Limb (tissue), 2 donors: ENCODE results near the gene UBL3.

ENCODE experiments used
- DNase-seq, 2 donors: peaks; one replicate each; pipeline ENCODE4 v3.0.0-alpha.2; 2016; ENCODE audit errors: extremely low spot score in 2 of 2

UBL3 gene, protein sequence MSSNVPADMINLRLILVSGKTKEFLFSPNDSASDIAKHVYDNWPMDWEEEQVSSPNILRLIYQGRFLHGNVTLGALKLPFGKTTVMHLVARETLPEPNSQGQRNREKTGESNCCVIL

DNA sequence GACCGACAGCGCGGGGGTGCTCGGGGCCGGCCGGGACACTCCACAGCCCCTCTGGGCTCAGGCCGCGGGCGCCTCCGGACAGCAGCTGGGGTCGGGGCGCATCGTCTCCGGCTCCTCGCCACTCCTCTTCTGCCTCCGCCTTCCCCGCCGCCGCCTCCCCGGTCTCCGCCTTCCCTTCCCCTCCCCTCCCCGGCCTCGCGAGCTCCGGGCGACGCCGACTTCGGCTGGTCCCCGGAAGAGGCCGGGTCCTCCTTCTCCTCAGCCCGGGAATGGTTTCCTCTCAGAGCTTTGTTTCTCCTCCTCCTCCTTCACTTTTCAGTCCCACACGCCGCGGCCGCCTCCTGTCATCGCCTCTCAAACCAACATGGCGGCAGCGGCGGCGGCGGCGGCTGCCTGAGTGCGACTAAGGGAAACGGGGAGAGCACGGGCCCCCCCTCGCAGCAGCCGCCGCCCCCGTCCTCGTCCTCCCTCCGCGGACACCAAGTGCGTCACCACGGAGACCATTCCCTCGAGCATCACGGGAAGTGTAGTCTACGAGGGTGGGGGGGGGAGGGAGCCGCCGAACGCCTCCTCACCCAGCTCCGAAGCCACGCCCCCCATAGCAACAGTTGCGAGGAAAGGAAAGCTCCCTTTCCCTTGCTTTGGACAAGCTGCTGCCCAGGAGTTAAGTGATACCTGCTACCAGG is at the start of gene UBL3:
TSS of gene UBL3 (minus strand) at position 405 of the 686 bp plus-strand sequence. CDS start 1,079 bp downstream, outside the sequence.
- DNase-seq: peak; percentile 96 to 99

DNA sequence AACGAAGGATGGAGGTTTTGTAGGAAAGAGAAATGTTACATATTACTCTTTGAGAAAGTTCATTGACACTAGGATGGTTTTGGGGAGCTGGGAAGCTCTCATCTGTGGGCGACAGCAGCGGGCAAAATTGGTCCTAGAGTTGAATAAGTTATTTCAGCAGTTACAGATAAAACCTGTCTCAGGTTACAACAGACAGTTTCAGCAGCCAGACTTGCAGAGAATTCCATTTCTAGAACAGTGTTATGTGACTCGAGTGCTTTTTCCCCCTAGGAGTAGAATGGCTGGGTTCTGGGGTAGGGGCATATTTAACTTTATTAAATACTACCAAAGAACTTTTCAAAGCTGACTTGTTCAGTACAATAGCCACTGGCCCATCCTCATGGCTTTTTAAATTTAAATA is 46.7 kb upstream of the UBL3 start:
- DNase-seq: no peak

DNA sequence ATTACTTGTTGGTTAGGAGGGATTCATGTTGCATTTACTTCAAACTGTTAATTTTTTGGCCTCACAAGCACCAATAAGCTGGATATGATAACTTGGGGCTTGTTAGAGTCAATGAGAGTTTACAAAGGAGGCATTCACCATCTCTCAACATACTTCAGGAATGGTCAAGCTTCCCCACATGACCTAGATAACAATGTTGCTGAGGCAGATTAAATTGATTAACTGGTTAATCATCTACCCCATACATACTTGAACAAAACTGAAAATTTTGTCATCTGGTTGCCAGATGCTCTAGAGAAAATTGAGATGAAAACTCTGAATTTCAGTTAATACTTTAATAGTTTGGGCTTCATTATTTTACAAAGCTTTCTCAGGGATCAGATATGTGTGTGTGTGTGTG is 43.0 kb upstream of the UBL3 start:
- no peak for DNase-seq

DNA sequence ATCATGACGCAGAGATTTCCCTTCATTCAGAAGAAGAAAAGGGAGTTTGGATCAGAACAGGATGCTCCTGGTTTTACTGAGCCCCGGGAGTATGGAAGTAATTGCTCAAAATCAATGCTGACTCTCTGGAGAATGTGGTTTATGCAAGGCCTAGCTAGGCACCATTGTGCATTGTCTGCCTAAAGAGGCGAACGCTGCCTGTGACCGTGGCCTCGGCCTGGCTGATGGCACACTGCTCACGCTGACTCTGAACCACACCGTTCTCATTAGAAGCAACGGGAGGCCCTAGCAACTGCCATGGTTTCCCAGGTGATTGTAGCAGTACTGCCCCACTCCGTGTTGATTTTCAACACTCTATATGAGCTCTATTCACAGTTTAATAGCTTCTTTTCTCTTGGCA is 41.7 kb upstream of the UBL3 start:
- no peak for DNase-seq

DNA sequence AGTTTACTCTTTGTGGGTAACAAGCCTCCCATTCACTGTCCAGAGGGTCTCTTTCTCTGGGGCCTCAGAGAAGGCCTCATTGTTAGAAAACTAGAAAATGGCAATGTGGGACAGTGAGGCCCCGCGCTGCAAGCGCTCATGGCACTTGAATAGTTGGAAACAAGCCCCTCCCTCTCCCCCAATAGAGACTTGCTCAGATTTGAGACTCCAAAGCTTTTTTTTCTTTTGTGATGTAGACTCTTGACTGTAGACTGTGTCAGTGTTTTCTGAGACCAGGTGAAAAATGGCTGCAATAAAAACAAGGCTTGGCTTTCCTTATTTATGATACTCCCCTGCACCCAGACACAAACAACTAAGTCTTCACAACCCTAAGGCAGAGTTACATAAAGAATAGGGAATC is 38.7 kb upstream of the UBL3 start:
- DNase-seq: no peak

DNA sequence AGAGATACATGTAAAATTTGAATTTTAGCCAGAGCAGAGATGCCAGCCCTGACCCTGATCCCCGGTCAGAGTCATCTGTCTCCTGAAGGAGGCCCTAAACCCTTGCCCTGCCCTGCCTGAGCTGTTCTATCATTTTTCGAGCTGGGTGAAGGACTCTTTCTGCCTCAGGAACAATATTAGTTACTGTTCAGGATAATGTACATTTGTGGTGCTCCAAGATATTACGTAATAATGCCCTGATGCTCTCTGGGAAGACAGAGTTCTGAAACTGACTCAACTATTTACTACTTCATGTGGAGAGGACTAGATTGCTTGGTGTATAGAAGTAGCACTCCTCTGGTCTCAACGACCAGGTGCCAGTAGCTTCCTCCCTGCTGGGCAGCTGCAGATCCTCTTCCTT is 37.9 kb upstream of the UBL3 start:
- no peak for DNase-seq

DNA sequence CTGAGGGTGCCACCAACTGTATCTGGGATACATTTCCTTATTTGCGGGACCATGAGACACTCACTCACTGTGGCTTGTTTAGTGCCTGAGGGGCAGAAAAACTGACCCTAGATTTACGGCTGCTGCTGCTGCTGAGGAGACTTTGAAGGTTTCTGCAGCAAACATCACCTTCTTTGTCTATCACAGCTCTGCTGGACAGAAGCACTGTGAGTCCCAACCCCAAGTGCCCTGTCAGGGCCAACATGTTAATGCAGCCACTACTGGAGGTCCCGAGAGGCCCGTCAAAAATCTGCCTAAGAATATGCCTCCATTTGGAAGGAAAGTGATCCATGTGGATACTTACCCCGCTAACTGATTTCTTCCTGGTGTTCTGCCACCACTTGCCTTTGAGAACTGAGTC is 37.3 kb upstream of the UBL3 start:
- DNase-seq: no peak

DNA sequence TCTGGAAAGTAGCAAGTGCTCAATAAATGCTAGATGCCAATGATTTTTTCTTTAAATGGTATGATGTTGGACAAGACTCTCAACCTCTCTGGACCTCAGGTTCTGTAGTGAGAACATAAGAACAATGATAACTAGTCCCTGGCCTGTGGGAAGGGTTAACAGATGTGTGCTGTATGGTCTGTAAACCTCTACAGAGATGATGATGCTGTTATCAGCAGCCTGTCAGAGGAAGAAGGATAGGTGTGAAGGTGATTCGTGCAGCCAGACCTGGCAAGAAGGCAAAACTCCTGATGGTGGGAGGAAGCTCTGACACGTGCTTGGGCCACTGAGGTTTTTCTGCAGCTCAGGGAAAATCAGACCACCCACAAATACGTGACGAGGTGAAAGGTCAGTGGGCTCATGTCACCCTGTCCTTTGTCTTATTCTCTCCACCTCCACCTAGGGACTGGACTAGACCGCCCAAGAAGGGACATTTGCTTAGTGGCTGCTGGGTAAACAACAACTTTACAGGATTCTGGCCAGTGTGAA is 36.7 kb upstream of the UBL3 start:
- DNase-seq: no peak

DNA sequence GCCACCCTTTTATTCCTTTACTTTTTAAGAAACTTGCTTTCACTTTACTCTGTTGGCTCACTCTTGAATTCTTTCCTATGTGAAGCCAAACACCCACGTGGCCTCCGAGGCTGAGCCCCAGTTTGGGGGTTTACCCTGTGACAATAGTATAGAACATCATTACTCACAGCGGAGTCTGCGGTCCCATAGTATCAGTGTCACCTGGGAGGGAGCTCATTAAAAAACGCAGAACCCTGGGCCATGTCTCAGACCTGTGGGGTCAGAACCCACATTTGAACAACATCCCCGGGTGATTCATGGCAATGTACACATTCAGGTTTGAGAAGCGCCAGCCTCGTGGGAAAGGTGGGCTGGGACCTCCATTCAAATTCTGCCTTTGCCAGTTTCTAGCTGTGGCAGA is 36.0 kb upstream of the UBL3 start:
- DNase-seq: no peak

DNA sequence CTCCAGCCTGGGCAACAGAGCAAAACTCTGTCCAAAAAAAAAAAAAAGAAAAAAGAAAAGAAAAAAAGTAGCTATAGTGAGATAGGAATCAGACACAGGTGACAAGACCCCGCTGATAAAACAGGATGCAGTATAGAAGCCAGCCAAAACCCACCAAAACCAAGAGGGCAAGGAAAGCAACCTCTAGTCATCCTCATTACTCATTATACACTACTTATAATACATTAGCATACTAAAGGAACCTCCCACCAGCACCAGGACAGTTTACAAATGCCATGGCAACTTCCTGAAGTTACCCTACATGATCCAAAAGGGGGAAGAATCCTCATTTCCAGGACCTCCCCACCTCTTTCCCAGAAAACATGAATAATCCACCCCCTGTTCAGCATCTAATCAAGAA is 35.6 kb upstream of the UBL3 start:
- DNase-seq: no peak

DNA sequence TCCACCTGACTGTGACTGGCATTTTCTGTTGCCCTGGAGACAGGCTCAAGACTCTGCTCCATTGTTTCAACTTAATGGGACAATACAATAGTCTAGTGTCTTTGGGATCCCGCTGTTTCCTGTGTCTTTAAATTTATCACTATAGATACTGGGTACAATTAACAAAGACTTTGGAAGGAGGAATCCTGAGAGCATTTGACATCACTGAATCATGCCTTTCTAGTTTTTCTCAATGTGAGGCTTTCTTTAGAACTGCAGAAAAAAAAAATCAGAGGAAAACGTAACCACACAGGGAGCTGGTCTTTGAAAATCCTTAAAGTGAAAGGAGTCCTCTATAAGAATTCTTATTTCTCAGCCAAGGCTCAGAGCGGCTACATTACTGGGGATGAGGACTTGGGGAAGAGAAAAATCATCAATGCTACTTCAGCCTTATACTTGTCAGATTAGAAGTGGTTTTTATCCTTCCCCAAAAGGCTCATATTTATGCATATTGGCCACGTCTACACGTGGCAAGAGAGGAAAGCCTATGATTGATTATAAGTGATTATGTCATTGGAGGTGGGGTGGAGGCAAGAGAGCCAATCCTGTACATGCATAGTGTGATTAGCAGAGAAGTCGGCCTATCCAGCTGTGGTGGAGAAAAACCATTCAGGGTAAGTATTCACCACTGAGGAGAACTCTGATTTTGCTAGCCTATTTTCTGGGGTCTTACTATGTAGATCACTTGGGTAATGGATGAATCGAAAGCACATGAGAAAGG is 34.4 kb upstream of the UBL3 start:
- no peak for DNase-seq

DNA sequence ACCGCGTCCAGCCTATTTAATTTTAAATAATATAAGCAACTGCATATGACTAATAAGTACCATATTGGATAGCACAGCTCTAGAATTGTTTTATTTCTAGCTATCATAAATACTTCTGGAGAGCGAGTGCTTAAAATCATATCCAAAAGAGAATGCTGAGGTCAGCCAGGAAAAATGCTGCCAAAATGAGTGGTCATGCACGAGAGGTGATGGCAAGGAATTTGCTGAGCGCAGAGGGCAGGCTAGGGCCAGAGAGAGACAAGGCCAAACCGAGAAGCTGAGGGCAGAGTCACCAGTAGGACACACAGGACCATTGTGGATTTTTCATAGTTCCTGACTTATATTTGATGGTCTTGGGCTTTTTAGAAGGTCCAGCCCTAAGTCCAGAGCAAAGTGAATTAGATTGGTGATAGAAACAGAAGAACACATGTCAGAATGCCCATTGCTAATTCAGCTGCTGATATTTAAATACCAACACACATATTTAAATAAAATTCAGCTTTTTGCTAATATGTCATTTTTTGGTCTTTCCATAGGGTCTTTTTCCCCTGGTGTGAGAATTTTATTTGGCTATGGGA is 33.6 kb upstream of the UBL3 start:
- no peak for DNase-seq

DNA sequence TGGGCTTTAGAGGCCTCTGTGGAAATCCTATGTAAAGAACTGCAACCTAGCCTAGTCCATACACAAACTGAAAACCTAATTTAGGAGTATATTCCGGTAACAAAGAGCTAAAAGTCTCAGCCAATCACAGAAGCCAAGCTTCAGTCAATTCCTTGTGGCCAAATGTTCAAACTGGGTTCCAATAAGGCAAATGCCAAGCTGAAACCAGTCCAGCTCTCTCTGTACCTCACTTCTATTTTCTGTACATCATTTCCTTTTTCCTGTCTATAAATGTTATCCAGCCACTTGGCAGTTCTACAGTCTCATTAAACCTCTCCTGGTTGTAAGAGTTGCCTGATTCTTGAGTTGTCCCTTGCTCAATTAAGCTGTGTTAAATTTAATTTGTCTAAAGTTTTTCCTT is 31.7 kb upstream of the UBL3 start:
- DNase-seq: no peak

DNA sequence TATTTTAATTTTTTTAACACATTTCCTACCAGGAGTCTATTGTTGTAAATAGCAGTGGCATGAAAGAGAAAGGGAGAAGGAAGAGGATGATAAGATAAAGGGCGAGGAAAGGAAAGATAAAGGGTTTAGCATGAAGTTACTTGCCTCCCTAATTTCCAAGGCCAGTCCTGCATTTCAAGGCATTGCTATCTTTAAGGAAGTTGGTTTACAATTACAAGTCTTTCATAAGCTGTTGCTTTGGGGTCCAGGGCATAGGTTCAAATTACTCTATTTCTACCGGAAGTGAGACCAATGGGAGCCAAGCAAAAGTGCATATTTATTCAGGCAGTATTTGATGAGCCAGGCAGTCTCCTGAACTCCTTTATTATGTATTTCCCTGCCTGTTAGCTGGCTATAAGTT is 27.7 kb upstream of the UBL3 start:
- DNase-seq: no peak

DNA sequence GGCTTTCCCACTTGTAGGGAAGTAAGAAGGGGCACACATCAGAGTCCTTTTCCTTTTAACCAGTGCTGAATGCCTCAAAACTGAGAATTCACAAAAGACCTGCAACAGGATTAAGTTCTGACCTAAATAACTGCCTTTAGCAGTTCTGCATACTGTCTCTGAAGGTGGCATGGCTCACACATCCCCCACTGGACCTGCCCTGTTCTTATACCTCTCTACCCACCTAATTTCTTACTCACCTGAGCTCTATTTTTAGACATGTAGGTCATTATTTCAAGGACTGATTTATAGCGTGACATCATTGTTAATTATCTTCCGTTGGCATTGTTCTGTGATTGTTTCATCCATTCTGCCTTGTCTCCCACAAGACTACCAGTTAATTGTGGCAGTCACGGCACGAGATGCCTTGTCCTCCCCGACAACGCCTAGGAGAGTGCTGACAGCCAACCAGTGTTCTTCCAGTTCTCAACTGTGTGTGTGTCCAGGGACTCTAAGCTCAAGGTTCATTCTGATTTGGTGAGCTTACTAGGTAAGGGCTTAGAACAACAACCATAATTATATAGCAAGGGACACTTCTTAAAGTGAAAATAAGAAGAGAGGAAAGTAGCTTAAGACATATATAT is 27.1 kb upstream of the UBL3 start:
- DNase-seq: no peak

DNA sequence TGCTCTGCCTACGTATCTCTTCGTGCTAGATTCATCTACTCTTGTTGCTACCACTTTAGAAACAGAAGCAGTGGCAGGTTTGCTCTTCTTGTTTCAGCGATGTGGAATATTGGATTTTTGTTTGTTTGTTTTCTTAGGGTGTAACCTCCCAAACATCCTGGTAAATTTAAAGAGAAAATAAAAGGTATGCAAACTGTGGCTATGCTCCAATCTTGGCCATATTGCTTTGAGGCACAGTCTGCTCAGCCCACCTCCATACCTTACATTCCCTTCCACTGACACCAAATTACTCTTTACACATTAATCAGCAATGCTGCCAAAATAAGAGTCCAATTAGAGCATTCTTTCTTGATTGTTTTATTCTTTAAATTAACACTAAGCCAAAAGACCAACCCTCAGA is 25.2 kb upstream of the UBL3 start:
- DNase-seq: no peak

DNA sequence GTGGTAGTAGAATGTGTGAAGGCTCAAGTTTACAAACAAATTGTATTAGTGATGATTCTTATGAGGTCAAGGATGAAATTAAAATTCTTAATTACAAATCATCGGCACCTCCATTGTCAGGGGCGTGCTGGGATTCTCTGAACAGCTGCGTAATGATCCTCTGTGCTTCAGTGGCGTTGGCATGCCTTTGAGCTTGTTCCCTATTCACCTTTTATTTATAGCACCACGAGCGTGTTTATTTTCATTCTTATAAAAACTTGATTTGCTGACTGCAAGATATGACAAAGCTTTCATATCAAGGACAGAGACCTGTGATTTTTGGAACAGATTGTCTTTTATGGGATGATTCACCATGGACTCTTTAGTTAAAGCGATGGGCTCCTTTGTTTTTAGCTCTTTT is 18.2 kb upstream of the UBL3 start:
- DNase-seq: no peak

DNA sequence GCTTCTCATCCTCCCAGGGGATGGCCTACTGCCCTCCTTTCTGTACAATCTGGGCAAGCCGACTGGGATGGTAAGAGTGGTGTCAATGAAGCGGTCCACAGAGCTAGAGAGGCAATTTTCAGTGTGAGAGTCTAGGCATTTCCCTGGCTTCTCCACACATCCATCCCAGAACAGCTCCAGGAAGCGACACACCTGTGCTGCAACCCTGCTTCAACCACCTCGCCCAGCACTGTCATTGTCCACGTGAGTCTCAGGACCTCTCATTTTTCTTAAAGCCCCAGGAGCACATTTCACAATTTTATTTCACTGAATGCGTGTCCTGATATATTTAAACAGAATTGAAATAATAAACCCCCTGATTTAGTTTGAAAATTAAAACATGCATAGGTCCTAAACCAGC is 15.5 kb upstream of the UBL3 start:
- DNase-seq: no peak

DNA sequence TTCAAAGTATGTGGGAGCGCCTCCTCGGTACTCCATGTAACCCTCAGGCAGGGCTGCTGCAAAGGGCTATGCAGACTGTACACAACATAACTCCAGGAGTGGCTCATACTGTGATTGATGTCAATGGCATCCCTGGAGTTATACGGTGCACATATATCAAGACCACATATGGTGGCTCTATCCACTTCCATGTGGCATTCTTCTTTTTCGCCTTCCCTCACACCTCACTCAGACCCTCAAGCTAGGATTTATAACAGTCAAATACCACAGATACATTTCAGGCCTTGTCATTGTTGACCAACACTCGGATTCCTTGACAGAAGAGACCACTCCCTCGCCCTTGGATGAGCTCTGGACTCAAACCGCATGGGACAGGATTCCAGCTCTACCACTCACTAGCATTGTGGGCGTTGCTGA is 11.3 kb upstream of the UBL3 start:
- DNase-seq: no peak

DNA sequence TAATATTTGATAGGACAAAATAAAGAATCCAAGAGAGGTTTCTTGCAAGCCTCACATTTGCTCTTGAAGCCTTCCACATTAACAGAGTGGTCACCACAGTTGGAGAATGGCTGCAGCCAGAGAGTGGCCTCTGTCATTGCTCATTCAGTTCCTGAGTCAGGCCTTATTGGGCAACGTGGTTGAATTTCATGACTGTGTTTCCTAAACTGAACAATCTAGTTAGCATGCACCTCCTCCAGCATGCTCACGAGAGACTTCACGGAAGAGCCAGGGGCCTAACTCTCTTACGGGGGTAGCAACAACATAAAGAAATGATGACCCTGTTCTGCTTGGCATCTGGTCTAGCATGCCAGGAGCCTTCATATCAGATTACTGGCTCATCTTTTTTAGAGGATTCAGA is 9.6 kb upstream of the UBL3 start:
- DNase-seq: no peak

DNA sequence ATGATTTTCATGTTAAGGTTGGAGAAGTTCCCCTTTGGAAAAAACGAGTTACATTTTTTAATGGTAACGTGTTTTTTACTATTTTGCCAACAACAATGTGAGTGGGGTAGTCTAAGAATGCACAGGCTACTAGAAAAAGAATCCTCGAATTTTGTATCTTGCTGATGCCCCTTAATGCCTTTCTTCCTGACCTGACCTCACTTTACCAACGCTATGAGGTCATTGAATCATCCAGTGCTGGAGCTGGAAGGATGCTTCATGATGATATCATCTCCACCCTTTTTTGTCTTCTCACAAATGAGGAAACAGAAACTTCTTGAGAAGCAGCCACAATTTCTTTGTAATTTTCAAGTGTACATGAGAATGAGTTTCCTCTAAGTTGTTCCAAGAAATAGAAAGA is 8.2 kb upstream of the UBL3 start:
- no peak for DNase-seq

DNA sequence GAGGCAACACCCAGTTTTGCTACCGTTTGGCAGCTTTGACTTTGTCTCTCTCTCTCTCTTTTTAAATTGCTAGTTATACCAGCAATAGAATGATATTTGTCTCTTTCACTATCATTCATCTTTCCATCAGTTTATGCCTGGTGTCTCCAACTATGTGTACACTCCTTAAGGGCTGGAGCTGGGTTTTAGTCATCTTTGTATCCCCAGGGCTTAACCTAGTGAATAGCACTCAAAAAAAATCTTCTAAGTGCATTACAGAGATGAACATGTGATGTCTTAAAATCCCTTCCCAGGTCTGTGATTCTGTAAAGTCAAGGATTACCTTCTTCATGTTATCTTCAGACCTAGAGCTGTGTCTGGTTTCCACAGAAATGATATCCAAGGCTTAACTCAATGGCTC is 7.8 kb upstream of the UBL3 start:
- no peak for DNase-seq
